HepG2 (cell line): ENCODE measurements around the gene PCNX1. TPM values are rescaled to one million over a fixed set of nuclear protein-coding genes. Genes with fewer than 3 reads are reported as not detected.

Source experiments
- GATAD2A ChIP-seq: IDR thresholded peaks from 2 replicates; pipeline ENCODE4 v1.6.1; 2016
- RARG ChIP-seq: sonication (generic); formaldehyde crosslinking; IDR thresholded peaks from 2 replicates; pipeline ENCODE4 v1.4.0; 2020; ENCODE audit warnings: low read depth, mild to moderate bottlenecking, missing genetic modification reagents
- RBAK ChIP-seq: sonication (generic); formaldehyde crosslinking; IDR thresholded peaks from 2 replicates; pipeline ENCODE4 v1.5.1; 2020; ENCODE audit warnings: mild to moderate bottlenecking, missing genetic modification reagents
- ZFP36 ChIP-seq: fragments of 150-350 bp; IDR thresholded peaks from 2 replicates; pipeline ENCODE4 v1.6.1; 2018; ENCODE audit warnings: borderline replicate concordance, low read length, low read depth; ENCODE audit not compliant: partially characterized antibody
- ZMYM2 ChIP-seq: sonication (generic); formaldehyde crosslinking; IDR thresholded peaks from 2 replicates; pipeline ENCODE4 v1.8.0; 2022; ENCODE audit warnings: mild to moderate bottlenecking, missing genetic modification reagents
- ZNF251 ChIP-seq: sonication (generic); formaldehyde crosslinking; IDR thresholded peaks from 2 replicates; pipeline ENCODE4 v1.9.0; 2021; ENCODE audit warnings: mild to moderate bottlenecking, missing genetic modification reagents
- ZNF432 ChIP-seq: sonication (generic); formaldehyde crosslinking; IDR thresholded peaks from 2 replicates; pipeline ENCODE4 v1.5.0; 2020; ENCODE audit warnings: missing genetic modification reagents, mild to moderate bottlenecking, borderline replicate concordance
- polyA plus RNA-seq, 8 experiments: library from polyadenylated mRNA; depleted of rRNA in 3 of 8; stranded (reverse) in 7 of 8; unstranded in 1 of 8; fragments of >200 nt; fragmentation: Illumina TruSeq in 4 of 8; extraction: Trizol in 4 of 8; gene quantifications; 2 replicates each; pipeline versions ENCODE4 v1.2.1 to v1.2.3, GENCODE V29; 2011 to 2016; ENCODE audit warnings: low read depth in 4 of 8, missing spikeins in 1 of 8, mixed read lengths in 1 of 8; ENCODE audit not compliant: insufficient read depth in 1 of 8
- total RNA-seq, 5 experiments: library from RNA; depleted of rRNA; stranded (reverse); fragments of >200 nt; fragmentation: Illumina TruSeq; extraction: Trizol; gene quantifications; 2 replicates each; pipeline ENCODE4 v1.2.3, GENCODE V29; 2016; ENCODE audit warnings: low read depth in 1 of 5
- TF ChIP-seq, protein P1 (sequence below), 2 experiments: sonication (generic) in 1 of 2; formaldehyde crosslinking in 1 of 2; IDR thresholded peaks; 2 replicates each; pipeline versions ENCODE4 v1.6.1 to v1.9.0; 2014 to 2022; ENCODE audit warnings: antibody characterized with exemption in 1 of 2, borderline replicate concordance in 1 of 2, inconsistent platforms in 1 of 2, low read depth in 1 of 2, missing genetic modification reagents in 1 of 2
- TF ChIP-seq, protein P2 (sequence below): sonication (generic); formaldehyde crosslinking; conservative IDR thresholded peaks from 2 replicates; pipeline ENCODE4 v1.4.0; 2020; ENCODE audit warnings: missing genetic modification reagents
- TF ChIP-seq, protein P3 (sequence below): sonication (generic); formaldehyde crosslinking; IDR thresholded peaks from 2 replicates; pipeline ENCODE4 v1.5.0; 2020; ENCODE audit warnings: mild to moderate bottlenecking, missing genetic modification reagents
- TF ChIP-seq, protein P4 (sequence below): sonication (generic); formaldehyde crosslinking; IDR thresholded peaks from 2 replicates; pipeline ENCODE4 v1.5.1; 2020; ENCODE audit warnings: mild to moderate bottlenecking, missing genetic modification reagents, borderline replicate concordance

PCNX1 gene
- total and polyA plus RNA-seq, 2 of the 13 experiments (the other 11 are each of a cell fraction or from before 2014, with no cell fraction given), result 24.9 to 30.3 TPM

DNA sequence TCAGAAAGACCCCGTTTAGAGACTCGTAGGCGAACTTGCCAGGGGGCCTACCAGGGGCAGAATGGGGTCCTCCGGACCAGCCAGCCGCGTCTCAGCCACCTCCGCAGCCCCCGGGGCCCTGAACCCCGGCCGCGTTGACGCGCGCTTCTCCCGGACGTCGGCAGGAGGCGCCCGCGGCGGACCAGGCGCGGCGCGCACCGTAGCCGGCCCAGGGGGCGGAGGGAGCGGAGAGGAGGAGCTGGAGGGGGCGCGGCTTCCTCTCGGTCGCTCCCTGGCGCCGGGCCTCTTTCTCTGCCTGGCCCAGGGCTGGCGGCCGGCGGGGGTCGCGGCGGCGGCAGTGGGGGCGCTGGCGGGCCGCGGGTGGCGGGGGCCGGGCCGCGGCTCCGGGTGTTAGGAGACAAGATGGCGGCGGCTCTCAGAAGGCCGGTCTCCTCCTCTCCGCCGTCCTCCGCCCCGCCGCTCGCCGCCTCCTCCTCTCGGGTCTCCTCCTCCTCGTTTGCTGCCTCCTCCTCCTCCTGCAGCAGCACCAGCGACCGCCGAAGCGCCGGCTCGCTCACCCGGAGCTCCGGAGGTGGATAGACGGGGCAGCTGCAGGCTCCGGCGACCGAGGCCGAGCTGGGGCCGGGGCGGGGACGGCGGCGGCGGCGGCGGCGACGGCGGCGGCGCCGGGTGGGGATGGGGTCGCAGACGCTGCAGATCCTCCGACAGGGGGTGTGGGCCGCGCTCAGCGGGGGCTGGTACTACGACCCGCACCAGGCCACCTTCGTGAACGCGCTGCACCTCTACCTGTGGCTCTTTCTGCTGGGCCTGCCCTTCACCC, at the start of gene PCNX1 (continued):
- TF ChIP-seq, protein P1, sequence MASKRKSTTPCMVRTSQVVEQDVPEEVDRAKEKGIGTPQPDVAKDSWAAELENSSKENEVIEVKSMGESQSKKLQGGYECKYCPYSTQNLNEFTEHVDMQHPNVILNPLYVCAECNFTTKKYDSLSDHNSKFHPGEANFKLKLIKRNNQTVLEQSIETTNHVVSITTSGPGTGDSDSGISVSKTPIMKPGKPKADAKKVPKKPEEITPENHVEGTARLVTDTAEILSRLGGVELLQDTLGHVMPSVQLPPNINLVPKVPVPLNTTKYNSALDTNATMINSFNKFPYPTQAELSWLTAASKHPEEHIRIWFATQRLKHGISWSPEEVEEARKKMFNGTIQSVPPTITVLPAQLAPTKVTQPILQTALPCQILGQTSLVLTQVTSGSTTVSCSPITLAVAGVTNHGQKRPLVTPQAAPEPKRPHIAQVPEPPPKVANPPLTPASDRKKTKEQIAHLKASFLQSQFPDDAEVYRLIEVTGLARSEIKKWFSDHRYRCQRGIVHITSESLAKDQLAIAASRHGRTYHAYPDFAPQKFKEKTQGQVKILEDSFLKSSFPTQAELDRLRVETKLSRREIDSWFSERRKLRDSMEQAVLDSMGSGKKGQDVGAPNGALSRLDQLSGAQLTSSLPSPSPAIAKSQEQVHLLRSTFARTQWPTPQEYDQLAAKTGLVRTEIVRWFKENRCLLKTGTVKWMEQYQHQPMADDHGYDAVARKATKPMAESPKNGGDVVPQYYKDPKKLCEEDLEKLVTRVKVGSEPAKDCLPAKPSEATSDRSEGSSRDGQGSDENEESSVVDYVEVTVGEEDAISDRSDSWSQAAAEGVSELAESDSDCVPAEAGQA (IDR thresholded peaks at IDR 0.05; ENCODE audit: low read depth), result no peak
- TF ChIP-seq, protein P1 (CRISPR knock-in tag; IDR thresholded peaks at IDR 0.05; ENCODE audit: borderline replicate concordance), result no peak
- TF ChIP-seq GATAD2A (no peak; the same call in 1 of the 2 replicates), ZMYM2 (CRISPR knock-in tag) (no peak), ZNF251 (no peak), RARG (CRISPR knock-in tag) (no peak), ZNF432 (CRISPR knock-in tag) (no peak), ZFP36 (no peak), RBAK (CRISPR knock-in tag) (no peak)
- TF ChIP-seq, protein P2, sequence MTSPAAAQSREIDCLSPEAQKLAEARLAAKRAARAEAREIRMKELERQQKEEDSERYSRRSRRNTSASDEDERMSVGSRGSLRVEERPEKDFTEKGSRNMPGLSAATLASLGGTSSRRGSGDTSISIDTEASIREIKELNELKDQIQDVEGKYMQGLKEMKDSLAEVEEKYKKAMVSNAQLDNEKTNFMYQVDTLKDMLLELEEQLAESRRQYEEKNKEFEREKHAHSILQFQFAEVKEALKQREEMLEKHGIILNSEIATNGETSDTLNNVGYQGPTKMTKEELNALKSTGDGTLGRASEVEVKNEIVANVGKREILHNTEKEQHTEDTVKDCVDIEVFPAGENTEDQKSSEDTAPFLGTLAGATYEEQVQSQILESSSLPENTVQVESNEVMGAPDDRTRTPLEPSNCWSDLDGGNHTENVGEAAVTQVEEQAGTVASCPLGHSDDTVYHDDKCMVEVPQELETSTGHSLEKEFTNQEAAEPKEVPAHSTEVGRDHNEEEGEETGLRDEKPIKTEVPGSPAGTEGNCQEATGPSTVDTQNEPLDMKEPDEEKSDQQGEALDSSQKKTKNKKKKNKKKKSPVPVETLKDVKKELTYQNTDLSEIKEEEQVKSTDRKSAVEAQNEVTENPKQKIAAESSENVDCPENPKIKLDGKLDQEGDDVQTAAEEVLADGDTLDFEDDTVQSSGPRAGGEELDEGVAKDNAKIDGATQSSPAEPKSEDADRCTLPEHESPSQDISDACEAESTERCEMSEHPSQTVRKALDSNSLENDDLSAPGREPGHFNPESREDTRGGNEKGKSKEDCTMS, result no peak
- TF ChIP-seq, protein P3, sequence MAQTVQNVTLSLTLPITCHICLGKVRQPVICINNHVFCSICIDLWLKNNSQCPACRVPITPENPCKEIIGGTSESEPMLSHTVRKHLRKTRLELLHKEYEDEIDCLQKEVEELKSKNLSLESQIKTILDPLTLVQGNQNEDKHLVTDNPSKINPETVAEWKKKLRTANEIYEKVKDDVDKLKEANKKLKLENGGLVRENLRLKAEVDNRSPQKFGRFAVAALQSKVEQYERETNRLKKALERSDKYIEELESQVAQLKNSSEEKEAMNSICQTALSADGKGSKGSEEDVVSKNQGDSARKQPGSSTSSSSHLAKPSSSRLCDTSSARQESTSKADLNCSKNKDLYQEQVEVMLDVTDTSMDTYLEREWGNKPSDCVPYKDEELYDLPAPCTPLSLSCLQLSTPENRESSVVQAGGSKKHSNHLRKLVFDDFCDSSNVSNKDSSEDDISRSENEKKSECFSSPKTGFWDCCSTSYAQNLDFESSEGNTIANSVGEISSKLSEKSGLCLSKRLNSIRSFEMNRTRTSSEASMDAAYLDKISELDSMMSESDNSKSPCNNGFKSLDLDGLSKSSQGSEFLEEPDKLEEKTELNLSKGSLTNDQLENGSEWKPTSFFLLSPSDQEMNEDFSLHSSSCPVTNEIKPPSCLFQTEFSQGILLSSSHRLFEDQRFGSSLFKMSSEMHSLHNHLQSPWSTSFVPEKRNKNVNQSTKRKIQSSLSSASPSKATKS (CRISPR knock-in tag), result no peak
- TF ChIP-seq, protein P4, sequence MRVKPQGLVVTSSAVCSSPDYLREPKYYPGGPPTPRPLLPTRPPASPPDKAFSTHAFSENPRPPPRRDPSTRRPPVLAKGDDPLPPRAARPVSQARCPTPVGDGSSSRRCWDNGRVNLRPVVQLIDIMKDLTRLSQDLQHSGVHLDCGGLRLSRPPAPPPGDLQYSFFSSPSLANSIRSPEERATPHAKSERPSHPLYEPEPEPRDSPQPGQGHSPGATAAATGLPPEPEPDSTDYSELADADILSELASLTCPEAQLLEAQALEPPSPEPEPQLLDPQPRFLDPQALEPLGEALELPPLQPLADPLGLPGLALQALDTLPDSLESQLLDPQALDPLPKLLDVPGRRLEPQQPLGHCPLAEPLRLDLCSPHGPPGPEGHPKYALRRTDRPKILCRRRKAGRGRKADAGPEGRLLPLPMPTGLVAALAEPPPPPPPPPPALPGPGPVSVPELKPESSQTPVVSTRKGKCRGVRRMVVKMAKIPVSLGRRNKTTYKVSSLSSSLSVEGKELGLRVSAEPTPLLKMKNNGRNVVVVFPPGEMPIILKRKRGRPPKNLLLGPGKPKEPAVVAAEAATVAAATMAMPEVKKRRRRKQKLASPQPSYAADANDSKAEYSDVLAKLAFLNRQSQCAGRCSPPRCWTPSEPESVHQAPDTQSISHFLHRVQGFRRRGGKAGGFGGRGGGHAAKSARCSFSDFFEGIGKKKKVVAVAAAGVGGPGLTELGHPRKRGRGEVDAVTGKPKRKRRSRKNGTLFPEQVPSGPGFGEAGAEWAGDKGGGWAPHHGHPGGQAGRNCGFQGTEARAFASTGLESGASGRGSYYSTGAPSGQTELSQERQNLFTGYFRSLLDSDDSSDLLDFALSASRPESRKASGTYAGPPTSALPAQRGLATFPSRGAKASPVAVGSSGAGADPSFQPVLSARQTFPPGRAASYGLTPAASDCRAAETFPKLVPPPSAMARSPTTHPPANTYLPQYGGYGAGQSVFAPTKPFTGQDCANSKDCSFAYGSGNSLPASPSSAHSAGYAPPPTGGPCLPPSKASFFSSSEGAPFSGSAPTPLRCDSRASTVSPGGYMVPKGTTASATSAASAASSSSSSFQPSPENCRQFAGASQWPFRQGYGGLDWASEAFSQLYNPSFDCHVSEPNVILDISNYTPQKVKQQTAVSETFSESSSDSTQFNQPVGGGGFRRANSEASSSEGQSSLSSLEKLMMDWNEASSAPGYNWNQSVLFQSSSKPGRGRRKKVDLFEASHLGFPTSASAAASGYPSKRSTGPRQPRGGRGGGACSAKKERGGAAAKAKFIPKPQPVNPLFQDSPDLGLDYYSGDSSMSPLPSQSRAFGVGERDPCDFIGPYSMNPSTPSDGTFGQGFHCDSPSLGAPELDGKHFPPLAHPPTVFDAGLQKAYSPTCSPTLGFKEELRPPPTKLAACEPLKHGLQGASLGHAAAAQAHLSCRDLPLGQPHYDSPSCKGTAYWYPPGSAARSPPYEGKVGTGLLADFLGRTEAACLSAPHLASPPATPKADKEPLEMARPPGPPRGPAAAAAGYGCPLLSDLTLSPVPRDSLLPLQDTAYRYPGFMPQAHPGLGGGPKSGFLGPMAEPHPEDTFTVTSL (CRISPR knock-in tag), result no peak
